Lower lobe of right lung (tissue), 2 donors: ENCODE results near the gene ATP11B. TPM values are rescaled to one million over a fixed set of nuclear protein-coding genes. Genes with fewer than 3 reads are reported as not detected.

ENCODE experiments used
- ATAC-seq, 2 donors: fragments of 200-7000 bp; cut with Tn5 transposase; one replicate each; pipeline ENCODE4 v1.9.1; 2020 to 2022; ENCODE audit warnings: mild to moderate bottlenecking in 2 of 2, moderate library complexity in 2 of 2
- DNase-seq: peaks from one replicate; pipeline ENCODE4 v3.0.0-alpha.2; 2020
- H3K27ac ChIP-seq: fragments of 200-600 bp; one replicate; pipeline ENCODE4 v1.8.0; 2022
- H3K27me3 ChIP-seq: fragments of 200-600 bp; one replicate; pipeline ENCODE4 v1.8.0; 2022; ENCODE audit warnings: low read depth
- H3K36me3 ChIP-seq: fragments of 200-600 bp; one replicate; pipeline ENCODE4 v1.8.0; 2022; ENCODE audit warnings: mild to moderate bottlenecking
- H3K4me1 ChIP-seq: fragments of 200-600 bp; one replicate; pipeline ENCODE4 v1.8.0; 2022
- H3K4me3 ChIP-seq: fragments of 200-600 bp; one replicate; pipeline ENCODE4 v1.8.0; 2022; ENCODE audit warnings: mild to moderate bottlenecking
- H3K9me3 ChIP-seq: fragments of 200-600 bp; one replicate; pipeline ENCODE4 v1.8.0; 2022
- intact Hi-C: fragments of 100-400 bp; cut with DNase I; formaldehyde crosslinking; loops from one replicate; pipeline ENCODE4 v1.11.0; 2022
- total RNA-seq: library from RNA; stranded (reverse); fragmentation: NEBNext Ultra II Directional; extraction: Animal tissue kit (Norgen Biotek cat#: 25700); gene quantifications from one replicate; pipeline ENCODE4 v1.2.1, GENCODE V29; 2021
- TF ChIP-seq, protein P1 (sequence below): fragments of 200-600 bp; IDR thresholded peaks from one replicate; pipeline ENCODE4 v1.8.0; 2022; ENCODE audit warnings: antibody characterized with exemption, mild to moderate bottlenecking
- donor health status: DM: no; HTN: yes; CAD: no; lungs with severe emphysema.

ATP11B gene
- total RNA-seq, 1 donor from 2014 or later: 69.1 TPM

- ATAC-seq (no peak), DNase-seq (no peak)
- H3K4me1 ChIP-seq: no peaks in the 10 kb centered on the region
- H3K4me3 ChIP-seq: no peak overlapping the region
- no peak overlapping the region for H3K27ac ChIP-seq
- H3K36me3 ChIP-seq: peaks cover 32% of the 10 kb centered on the region
- H3K9me3 ChIP-seq: no peaks in the 10 kb centered on the region
- intact Hi-C loops: no loop called here
- TF ChIP-seq, protein P1, sequence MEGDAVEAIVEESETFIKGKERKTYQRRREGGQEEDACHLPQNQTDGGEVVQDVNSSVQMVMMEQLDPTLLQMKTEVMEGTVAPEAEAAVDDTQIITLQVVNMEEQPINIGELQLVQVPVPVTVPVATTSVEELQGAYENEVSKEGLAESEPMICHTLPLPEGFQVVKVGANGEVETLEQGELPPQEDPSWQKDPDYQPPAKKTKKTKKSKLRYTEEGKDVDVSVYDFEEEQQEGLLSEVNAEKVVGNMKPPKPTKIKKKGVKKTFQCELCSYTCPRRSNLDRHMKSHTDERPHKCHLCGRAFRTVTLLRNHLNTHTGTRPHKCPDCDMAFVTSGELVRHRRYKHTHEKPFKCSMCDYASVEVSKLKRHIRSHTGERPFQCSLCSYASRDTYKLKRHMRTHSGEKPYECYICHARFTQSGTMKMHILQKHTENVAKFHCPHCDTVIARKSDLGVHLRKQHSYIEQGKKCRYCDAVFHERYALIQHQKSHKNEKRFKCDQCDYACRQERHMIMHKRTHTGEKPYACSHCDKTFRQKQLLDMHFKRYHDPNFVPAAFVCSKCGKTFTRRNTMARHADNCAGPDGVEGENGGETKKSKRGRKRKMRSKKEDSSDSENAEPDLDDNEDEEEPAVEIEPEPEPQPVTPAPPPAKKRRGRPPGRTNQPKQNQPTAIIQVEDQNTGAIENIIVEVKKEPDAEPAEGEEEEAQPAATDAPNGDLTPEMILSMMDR: no peak
- no peaks in the 10 kb centered on the region for H3K27me3 ChIP-seq
These were observed 123.8 kb downstream of the ATP11B start for GRCh38 chr3:182917134-182917533.

DNA sequence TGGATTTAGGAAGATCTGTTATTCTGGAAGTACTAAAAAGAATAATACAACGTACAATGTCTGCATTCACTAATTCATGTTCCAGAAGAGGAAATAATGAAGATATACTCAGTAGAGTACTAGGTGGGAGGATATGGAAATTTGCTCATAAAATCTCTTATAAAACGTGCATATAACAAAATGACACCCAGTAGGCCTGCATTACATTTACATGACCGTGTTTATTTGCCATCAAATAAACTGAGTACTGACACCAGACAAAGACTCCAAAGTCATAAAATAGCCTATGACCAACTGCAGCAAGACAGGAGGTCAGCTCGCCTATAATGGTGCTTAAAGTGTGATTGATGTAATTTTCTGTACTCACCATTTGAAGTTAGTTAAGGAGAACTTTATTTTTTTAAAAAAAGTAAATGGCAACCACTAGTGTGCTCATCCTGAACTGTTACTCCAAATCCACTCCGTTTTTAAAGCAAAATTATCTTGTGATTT lies 126.6 kb downstream of the ATP11B start:
- no peak for DNase-seq
- no peak overlapping the region for H3K27ac ChIP-seq

DNA sequence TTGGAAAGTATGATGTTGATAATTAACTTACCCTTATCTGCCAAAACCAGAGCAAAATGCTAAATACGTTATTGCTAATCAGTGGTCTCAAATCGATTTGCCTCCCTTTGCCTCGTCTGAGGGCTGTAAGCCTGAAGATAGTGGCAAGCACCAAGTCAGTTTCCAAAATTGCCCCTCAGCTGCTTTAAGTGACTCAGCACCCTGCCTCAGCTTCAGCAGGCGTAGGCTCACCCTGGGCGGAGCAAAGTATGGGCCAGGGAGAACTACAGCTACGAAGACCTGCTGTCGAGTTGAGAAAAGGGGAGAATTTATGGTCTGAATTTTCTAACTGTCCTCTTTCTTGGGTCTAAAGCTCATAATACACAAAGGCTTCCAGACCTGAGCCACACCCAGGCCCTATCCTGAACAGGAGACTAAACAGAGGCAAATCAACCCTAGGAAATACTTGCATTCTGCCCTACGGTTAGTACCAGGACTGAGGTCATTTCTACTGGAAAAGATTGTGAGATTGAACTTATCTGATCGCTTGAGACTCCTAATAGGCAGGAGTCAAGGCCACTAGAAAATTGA lies 127.3 kb downstream of the ATP11B start:
- Histone ChIP-seq H3K36me3 (peaks cover 7% of the 10 kb centered on the region), H3K4me3 (no peak overlapping the region), H3K27me3 (no peaks in the 10 kb centered on the region), H3K9me3 (no peaks in the 10 kb centered on the region), H3K27ac (no peak overlapping the region), H3K4me1 (no peaks in the 10 kb centered on the region)
- TF ChIP-seq, protein P1: no peak
- peak in 1 of 2 donors; percentile 29 for ATAC-seq
- DNase-seq: no peak
- intact Hi-C loops: no loop called here

More for the DNA sequence above, 126.6 kb downstream of the ATP11B start:
- Histone ChIP-seq H3K4me3 (no peak overlapping the region), H3K9me3 (no peaks in the 10 kb centered on the region), H3K36me3 (peaks cover 7% of the 10 kb centered on the region), H3K27me3 (no peaks in the 10 kb centered on the region), H3K4me1 (no peaks in the 10 kb centered on the region)
- no peak for ATAC-seq
- intact Hi-C loops: no loop called here
- TF ChIP-seq, protein P1: no peak

DNA sequence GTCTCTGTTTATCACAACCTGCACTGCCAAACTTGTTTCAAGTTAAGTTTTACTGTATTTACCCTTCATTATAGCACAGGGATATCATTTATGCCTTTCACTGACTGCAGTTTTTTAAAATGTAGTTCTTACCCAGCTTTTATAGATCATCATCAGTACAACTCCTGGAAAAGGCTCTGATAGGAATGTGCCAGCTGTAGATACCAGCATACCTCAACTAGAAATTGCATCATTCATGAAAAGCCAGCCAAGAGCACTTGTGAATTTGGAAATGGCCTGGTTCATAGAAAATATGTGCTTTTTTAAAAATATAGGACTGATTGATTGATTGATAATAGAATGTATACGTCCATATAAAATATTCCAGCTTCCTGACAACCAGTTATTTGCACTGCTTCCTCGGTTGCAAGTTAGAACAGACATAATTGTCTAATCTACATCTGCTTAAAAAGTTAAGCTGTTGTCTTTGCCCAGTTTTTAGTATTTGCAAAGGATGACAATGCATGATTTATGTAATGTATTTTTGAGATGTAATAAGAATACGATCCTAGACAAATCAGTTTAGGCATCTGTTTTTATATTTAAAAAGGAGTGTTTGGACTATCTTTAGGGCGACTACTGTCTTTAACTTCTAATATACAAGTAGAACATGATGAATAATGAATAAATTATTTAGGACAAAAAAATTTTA lies 128.5 kb downstream of the ATP11B start:
- DNase-seq (no peak), ATAC-seq (no peak)
- H3K27me3 ChIP-seq: no peaks in the 10 kb centered on the region
- no peaks in the 10 kb centered on the region for H3K9me3 ChIP-seq
- TF ChIP-seq, protein P1: no peak
- H3K27ac ChIP-seq: no peak overlapping the region
- peaks cover 7% of the 10 kb centered on the region for H3K36me3 ChIP-seq
- H3K4me3 ChIP-seq: no peak overlapping the region
- intact Hi-C loops: no loop called here
- H3K4me1 ChIP-seq: no peaks in the 10 kb centered on the region

GRCh38 chr3:182925330-182925943 lies 132.1 kb downstream of the ATP11B start:
- Histone ChIP-seq H3K36me3 (no peaks in the 10 kb centered on the region), H3K27me3 (no peaks in the 10 kb centered on the region), H3K9me3 (no peaks in the 10 kb centered on the region), H3K27ac (no peak overlapping the region), H3K4me1 (no peaks in the 10 kb centered on the region), H3K4me3 (no peak overlapping the region)
- ATAC-seq (peak in 1 of 2 donors; percentile 23), DNase-seq (no peak)
- intact Hi-C loops: no loop called here
- TF ChIP-seq, protein P1: no peak
